SK-N-SH (cell line): ENCODE data around the gene RNASE9. TPM values are rescaled to one million over a fixed set of nuclear protein-coding genes. Genes with fewer than 3 reads are reported as not detected.

ENCODE experiments used
- CTCF ChIA-PET: fragments of 300-600, 350-600 bp; formaldehyde crosslinking; extraction: SDS; loops from one replicate; lab custom pipeline; 2021; lab: Yijun Ruan, JAX
- POLR2A ChIA-PET: fragments of 350-600 bp; sonication (Branson Sonifier 250); formaldehyde crosslinking; extraction: SDS; loops from one replicate; lab custom pipeline; 2020; ENCODE audit warnings: antibody characterized with exemption, inconsistent platforms; lab: Yijun Ruan, JAX
- DNase-seq: peaks from one replicate; pipeline ENCODE4 v3.0.0; 2012
- H2AFZ ChIP-seq: fragments of 200-600 bp; sonication (generic); 2 replicates; pipeline ENCODE4 v1.8.1; 2016; ENCODE audit warnings: antibody characterized with exemption, mild to moderate bottlenecking, low read depth
- H3F3A ChIP-seq: fragments of 200-600 bp; sonication (generic); replicated peaks from 2 replicates; pipeline ENCODE3; 2016; ENCODE audit warnings: antibody characterized with exemption, mild to moderate bottlenecking; ENCODE audit not compliant: insufficient read depth
- H3K27ac ChIP-seq, 2 experiments: fragments of 200-500 bp in 1 of 2; fragments of 200-600 bp in 1 of 2; sonication (Bioruptor generic) in 1 of 2; sonication (generic), shearing (Covaris generic) in 1 of 2; 2 replicates each; pipeline versions ENCODE4 v1.5.1 to v1.6.1; 2014 to 2016; ENCODE audit warnings: low read depth in 2 of 2, inconsistent platforms in 1 of 2, low read length in 1 of 2, mild to moderate bottlenecking in 1 of 2, mixed read lengths in 1 of 2
- H3K27me3 ChIP-seq: fragments of 200-600 bp; sonication (generic), shearing (Covaris generic); 2 replicates; pipeline ENCODE4 v1.6.1; 2016; ENCODE audit warnings: mixed run types; ENCODE audit not compliant: insufficient read depth
- H3K36me3 ChIP-seq, 2 experiments: fragments of 200-500 bp in 1 of 2; fragments of 200-600 bp in 1 of 2; sonication (Bioruptor generic) in 1 of 2; sonication (generic) in 1 of 2; replicated peaks in 1 of 2; 2 replicates each; pipeline versions ENCODE3 to v1.5.1; 2014 to 2016; ENCODE audit warnings: low read length in 1 of 2, mild to moderate bottlenecking in 1 of 2; ENCODE audit not compliant: insufficient read depth in 2 of 2, control insufficient read depth in 1 of 2
- H3K4me1 ChIP-seq, 2 experiments: fragments of 200-500 bp in 1 of 2; fragments of 200-600 bp in 1 of 2; sonication (Bioruptor generic) in 1 of 2; sonication (generic), shearing (Covaris generic) in 1 of 2; 2 replicates each; pipeline versions ENCODE4 v1.5.1 to v1.6.1; 2014 to 2016; ENCODE audit warnings: low read depth in 1 of 2, low read length in 1 of 2, mixed run types in 1 of 2; ENCODE audit not compliant: insufficient read depth in 2 of 2, control insufficient read depth in 1 of 2
- H3K4me2 ChIP-seq: fragments of 200-600 bp; sonication (generic), shearing (Covaris generic); 2 replicates; pipeline ENCODE4 v1.6.1; 2017; ENCODE audit warnings: mixed run types
- H3K4me3 ChIP-seq, 2 experiments: fragments of 200-500 bp in 1 of 2; fragments of 200-600 bp in 1 of 2; sonication (Bioruptor generic) in 1 of 2; sonication (generic), shearing (Covaris generic) in 1 of 2; 2 replicates each; pipeline versions ENCODE4 v1.5.1 to v1.8.1; 2014 to 2016; ENCODE audit warnings: low read depth in 2 of 2, inconsistent platforms in 1 of 2, low read length in 1 of 2, mild to moderate bottlenecking in 1 of 2, mixed read lengths in 1 of 2, moderate library complexity in 1 of 2
- H3K79me2 ChIP-seq: fragments of 200-600 bp; sonication (generic); 2 replicates; pipeline ENCODE4 v1.8.1; 2017; ENCODE audit warnings: mild to moderate bottlenecking; ENCODE audit not compliant: insufficient read depth
- H3K9ac ChIP-seq: fragments of 200-600 bp; sonication (generic); 2 replicates; pipeline ENCODE4 v1.6.1; 2017; ENCODE audit warnings: mixed run types
- H3K9me2 ChIP-seq: fragments of 200-600 bp; sonication (generic); 2 replicates; pipeline ENCODE4 v1.6.1; 2017; ENCODE audit warnings: mixed run types
- H3K9me3 ChIP-seq: fragments of 200-600 bp; sonication (generic); 2 replicates; pipeline ENCODE4 v1.6.1; 2017; ENCODE audit warnings: mixed run types, mild to moderate bottlenecking, moderate library complexity
- H4K20me1 ChIP-seq: fragments of 200-600 bp; sonication (generic); 2 replicates; pipeline ENCODE4 v1.6.1; 2017; ENCODE audit warnings: mild to moderate bottlenecking, mixed run types; ENCODE audit not compliant: insufficient read depth
- CTCF ChIP-seq: fragments of 200-600 bp; sonication (generic); IDR thresholded peaks from 2 replicates; pipeline ENCODE4 v1.6.1; 2017; ENCODE audit warnings: antibody characterized with exemption, mild to moderate bottlenecking, moderate library complexity
- EZH2phosphoT487 ChIP-seq: fragments of 200-600 bp; sonication (generic); IDR thresholded peaks from 2 replicates; pipeline ENCODE4 v1.6.1; 2017; ENCODE audit warnings: low read depth, mixed run types, mild to moderate bottlenecking, antibody characterized with exemption, moderate library complexity, borderline replicate concordance
- FOSL2 ChIP-seq: IDR thresholded peaks from 2 replicates; pipeline ENCODE4 v1.4.0; 2012; ENCODE audit warnings: low read depth, mild to moderate bottlenecking, moderate library complexity, borderline replicate concordance
- FOXJ3 ChIP-seq: sonication (generic); formaldehyde crosslinking; IDR thresholded peaks from 2 replicates; pipeline ENCODE4 v1.5.1; 2020; ENCODE audit warnings: mild to moderate bottlenecking, missing genetic modification reagents
- FOXM1 ChIP-seq: IDR thresholded peaks from 2 replicates; pipeline ENCODE4 v1.4.0; 2012; ENCODE audit warnings: low read depth, mild to moderate bottlenecking
- GABPA ChIP-seq: IDR thresholded peaks from 2 replicates; pipeline ENCODE4 v1.4.0; 2012; ENCODE audit warnings: low read depth, mild to moderate bottlenecking
- GATA2 ChIP-seq: sonication (generic); formaldehyde crosslinking; IDR thresholded peaks from 2 replicates; pipeline ENCODE4 v1.5.0; 2020; ENCODE audit warnings: mild to moderate bottlenecking, missing genetic modification reagents
- JUND ChIP-seq: IDR thresholded peaks from 2 replicates; pipeline ENCODE4 v1.4.0; 2012
- MAX ChIP-seq: IDR thresholded peaks from 2 replicates; pipeline ENCODE4 v1.4.0; 2012; ENCODE audit warnings: low read depth
- MXI1 ChIP-seq: IDR thresholded peaks from 2 replicates; pipeline ENCODE4 v1.6.1; 2012; ENCODE audit warnings: mild to moderate bottlenecking, low read depth, low read length, improper control_type of control experiment
- NFIC ChIP-seq: IDR thresholded peaks from 2 replicates; pipeline ENCODE4 v1.4.0; 2012; ENCODE audit warnings: borderline replicate concordance
- NRF1 ChIP-seq: IDR thresholded peaks from 2 replicates; pipeline ENCODE4 v1.6.1; 2012; ENCODE audit warnings: low read depth, mild to moderate bottlenecking, low read length
- RCOR1 ChIP-seq: fragments of 150-350 bp; IDR thresholded peaks from 2 replicates; pipeline ENCODE4 v1.6.1; 2017; ENCODE audit warnings: antibody characterized with exemption, low read length
- REST ChIP-seq: IDR thresholded peaks from 2 replicates; pipeline ENCODE4 v1.6.1; 2012; ENCODE audit warnings: mild to moderate bottlenecking, low read depth, low read length, moderate library complexity
- RFX5 ChIP-seq: IDR thresholded peaks from 2 replicates; pipeline ENCODE4 v1.6.1; 2012; ENCODE audit warnings: mild to moderate bottlenecking, improper control_type of control experiment, low read length
- RXRA ChIP-seq: IDR thresholded peaks from 2 replicates; pipeline ENCODE4 v1.4.0; 2012; ENCODE audit warnings: low read depth, mild to moderate bottlenecking, borderline replicate concordance
- SMC3 ChIP-seq: IDR thresholded peaks from 2 replicates; pipeline ENCODE4 v1.6.1; 2012; ENCODE audit warnings: low read depth, low read length, improper control_type of control experiment
- TAF1 ChIP-seq: IDR thresholded peaks from 2 replicates; pipeline ENCODE4 v1.6.1; 2012; ENCODE audit warnings: low read depth, mild to moderate bottlenecking, low read length, moderate library complexity, borderline replicate concordance
- TCF12 ChIP-seq: IDR thresholded peaks from 2 replicates; pipeline ENCODE4 v1.4.0; 2012
- YY1 ChIP-seq: IDR thresholded peaks from 2 replicates; pipeline ENCODE4 v1.4.0; 2012; ENCODE audit warnings: low read depth, mild to moderate bottlenecking
- ZBTB33 ChIP-seq: IDR thresholded peaks from 2 replicates; pipeline ENCODE4 v1.4.0; 2012; ENCODE audit warnings: low read depth, borderline replicate concordance
- WGBS: methylation state at CpG from one replicate; pipeline ENCODE4 v1.1.6; 2017; ENCODE audit warnings: low lambda C conversion rate; 5-methylcytosine and 5-hydroxymethylcytosine counted together
- polyA plus RNA-seq, 3 experiments: library from polyadenylated mRNA; depleted of rRNA; stranded (reverse); fragments of >200 nt; gene quantifications; 2 replicates each; pipeline ENCODE4 v1.2.3, GENCODE V29; 2012

Gene RNASE9
- polyA plus RNA-seq, 1 of the 3 experiments (the other 2 are of a cell fraction), result not detected

GRCh38 chr14:20587489-20588154, 26.8 kb upstream of the RNASE9 start, which contains the start of gene RNASE11 (continued):
- TF ChIP-seq ZBTB33 (no peak), CTCF (no peak)

GRCh38 chr14:20583908-20584307, 23.1 kb upstream of the RNASE9 start:
- POLR2A ChIA-PET, result no interaction called here
- H3K9me3 ChIP-seq, result no peaks in the 10 kb centered on the region
- no peaks in the 10 kb centered on the region for H3F3A ChIP-seq
- no peaks in the 10 kb centered on the region for H4K20me1 ChIP-seq
- no peak for TF ChIP-seq RCOR1
- TF ChIP-seq FOSL2, result no peak
- TF ChIP-seq YY1, result no peak
- no peak for TF ChIP-seq MXI1
- TF ChIP-seq NRF1, result no peak
- TF ChIP-seq FOXM1, result no peak
- TF ChIP-seq FOXJ3 (CRISPR knock-in tag), result no peak
- TF ChIP-seq EZH2phosphoT487, result no peak
- no peak for TF ChIP-seq GABPA
- TF ChIP-seq TAF1, result no peak
- no peak for TF ChIP-seq RXRA
- no peak for TF ChIP-seq GATA2 (CRISPR knock-in tag)
- no peak for TF ChIP-seq TCF12
- TF ChIP-seq SMC3, result no peak
- TF ChIP-seq ZBTB33, result no peak
- no peak for TF ChIP-seq RFX5
- TF ChIP-seq NFIC, result no peak
- TF ChIP-seq MAX, result no peak
- no peak for TF ChIP-seq REST
- TF ChIP-seq JUND, result no peak
- DNase-seq, result no peak
- no peaks in the 10 kb centered on the region for H3K4me1 ChIP-seq
- no peak overlapping the region for H3K4me2 ChIP-seq
- H2AFZ ChIP-seq, result no peak overlapping the region
- H3K9me2 ChIP-seq, result no peaks in the 10 kb centered on the region
- peaks cover 42% of the 10 kb centered on the region for H3K27me3 ChIP-seq
- H3K27ac ChIP-seq, result no peak overlapping the region
- CTCF ChIA-PET, result no interaction called here
- H3K4me3 ChIP-seq, result no peak overlapping the region
- 9% methylated on average over 5 of the region's 5 CpGs for WGBS
- no peaks in the 10 kb centered on the region for H3K36me3 ChIP-seq
- no peaks in the 10 kb centered on the region for H3K79me2 ChIP-seq
- H3K9ac ChIP-seq, result no peak overlapping the region
